HepG2 (cell line): ENCODE data around the gene CNTN2. TPM values are rescaled to one million over a fixed set of nuclear protein-coding genes. Genes with fewer than 3 reads are reported as not detected.

Source experiments
- ATAC-seq: fragments of 200-7000 bp; cut with Tn5 transposase; 3 replicates; pipeline ENCODE4 v1.9.1; 2020; ENCODE audit warnings: mild to moderate bottlenecking, moderate library complexity
- BruUV-seq: library from RNA; stranded (reverse); fragments of 400-500 nt; replicated peaks from 2 replicates; lab custom pipeline; 2021; lab: Mats Ljungman, UMichigan
- CTCF ChIA-PET: fragments of 300-600 bp; formaldehyde crosslinking; extraction: SDS; loops from one replicate; lab custom pipeline; 2021; ENCODE audit warnings: low total read pairs, inconsistent platforms, low intra/inter-chr PET ratio; lab: Yijun Ruan, JAX
- POLR2A ChIA-PET: fragments of 350-600 bp; sonication (Branson Sonifier 250); formaldehyde crosslinking; loops from one replicate; lab custom pipeline; 2020; ENCODE audit warnings: antibody characterized with exemption, inconsistent platforms; lab: Yijun Ruan, JAX
- DNase-seq: peaks from one replicate; pipeline ENCODE4 v3.0.0-alpha.2; 2015; ENCODE audit warnings: low spot score
- FAIRE-seq: peaks from 3 replicates; lab custom pipeline; 2011; peaks lifted over from hg19 to GRCh38; lab: Jason Lieb, UNC
- H2AFZ ChIP-seq: one replicate; pipeline ENCODE4 v1.6.1; 2011; ENCODE audit warnings: low read length, inconsistent platforms
- H3K27ac ChIP-seq: fragments of 300-600 bp; 3 replicates; pipeline ENCODE4 v1.8.0; 2011; ENCODE audit warnings: mixed run types, mild to moderate bottlenecking, mixed read lengths, low read length, inconsistent platforms; ENCODE audit not compliant: insufficient read depth; ENCODE audit errors: extremely low read length
- H3K27me3 ChIP-seq, 2 experiments: fragments of 200-600 bp in 1 of 2; 2 replicates in 1 of 2; 3 replicates in 1 of 2; pipeline versions ENCODE4 v1.6.0 to v1.8.0; 2011; ENCODE audit warnings: low read length in 2 of 2, mild to moderate bottlenecking in 2 of 2, moderate library complexity in 2 of 2, inconsistent platforms in 1 of 2; ENCODE audit not compliant: insufficient read depth in 2 of 2, control insufficient read depth in 1 of 2
- H3K36me3 ChIP-seq, 2 experiments: fragments of 200-600 bp in 1 of 2; replicated peaks in 1 of 2; 2 replicates in 1 of 2; 3 replicates in 1 of 2; pipeline versions ENCODE4 v1.5.1 to v1.8.0; 2011; ENCODE audit warnings: low read length in 2 of 2, inconsistent platforms in 1 of 2; ENCODE audit not compliant: insufficient read depth in 2 of 2, control insufficient read depth in 1 of 2
- H3K4me1 ChIP-seq: 2 replicates; pipeline ENCODE4 v1.5.1; 2012; ENCODE audit warnings: low read length, inconsistent platforms; ENCODE audit not compliant: insufficient read depth
- H3K4me2 ChIP-seq: 2 replicates; pipeline ENCODE4 v1.6.0; 2011; ENCODE audit warnings: low read depth, low read length, inconsistent platforms
- H3K4me3 ChIP-seq, 3 experiments: fragments of 200-600 bp in 1 of 3; sonication (generic), shearing (Covaris generic) in 1 of 3; replicated peaks in 1 of 3; 2 replicates each; pipeline ENCODE4 v1.5.1; 2011 to 2016; ENCODE audit warnings: low read length in 3 of 3, inconsistent platforms in 2 of 3, low read depth in 2 of 3, mild to moderate bottlenecking in 2 of 3, control low read depth in 1 of 3, mixed read lengths in 1 of 3; ENCODE audit not compliant: insufficient read depth in 1 of 3
- H3K79me2 ChIP-seq: one replicate; pipeline ENCODE4 v1.6.1; 2011; ENCODE audit warnings: low read length, inconsistent platforms; ENCODE audit not compliant: insufficient read depth
- H3K9ac ChIP-seq: 2 replicates; pipeline ENCODE4 v1.6.0; 2011; ENCODE audit warnings: mild to moderate bottlenecking, low read depth, low read length, inconsistent platforms; ENCODE audit not compliant: insufficient read depth
- H3K9me3 ChIP-seq: 2 replicates; pipeline ENCODE4 v1.5.1; 2012; ENCODE audit warnings: mild to moderate bottlenecking, low read length
- H4K20me1 ChIP-seq: 2 replicates; pipeline ENCODE4 v1.6.0; 2011; ENCODE audit warnings: inconsistent platforms, mild to moderate bottlenecking, low read length, moderate library complexity; ENCODE audit not compliant: insufficient read depth
- ARNT2 ChIP-seq: sonication (generic); formaldehyde crosslinking; IDR thresholded peaks from 2 replicates; pipeline ENCODE4 v1.8.0; 2022; ENCODE audit warnings: mild to moderate bottlenecking, low read depth, missing genetic modification reagents, moderate library complexity
- E2F5 ChIP-seq: sonication (generic); formaldehyde crosslinking; conservative IDR thresholded peaks from 2 replicates; pipeline ENCODE4 v1.4.0; 2020; ENCODE audit warnings: missing genetic modification reagents
- GTF2F1 ChIP-seq: fragments of 150-350 bp; IDR thresholded peaks from 2 replicates; pipeline ENCODE4 v1.6.1; 2014; ENCODE audit warnings: low read length
- HDAC1 ChIP-seq: sonication (generic); formaldehyde crosslinking; IDR thresholded peaks from 2 replicates; pipeline ENCODE4 v1.5.1; 2020; ENCODE audit warnings: mild to moderate bottlenecking, missing genetic modification reagents
- IKZF4 ChIP-seq: sonication (generic); formaldehyde crosslinking; IDR thresholded peaks from 2 replicates; pipeline ENCODE4 v1.5.1; 2020; ENCODE audit warnings: borderline replicate concordance, mild to moderate bottlenecking, low read depth, missing genetic modification reagents; ENCODE audit errors: not compliant biosample characterization
- PHF20 ChIP-seq: sonication (generic); formaldehyde crosslinking; IDR thresholded peaks from 2 replicates; pipeline ENCODE4 v1.5.0; 2020; ENCODE audit warnings: mild to moderate bottlenecking, missing genetic modification reagents
- PRDM4 ChIP-seq: sonication (generic); formaldehyde crosslinking; IDR thresholded peaks from 2 replicates; pipeline ENCODE4 v1.9.0; 2021; ENCODE audit warnings: missing genetic modification reagents, borderline replicate concordance
- REXO4 ChIP-seq: sonication (generic); formaldehyde crosslinking; IDR thresholded peaks from 2 replicates; pipeline ENCODE4 v1.8.0; 2022; ENCODE audit warnings: missing genetic modification reagents, mild to moderate bottlenecking, borderline replicate concordance
- TBP ChIP-seq: sonication (generic); formaldehyde crosslinking; IDR thresholded peaks from 2 replicates; pipeline ENCODE4 v1.5.0; 2020; ENCODE audit warnings: missing genetic modification reagents
- TCF7L2 ChIP-seq: IDR thresholded peaks from 2 replicates; pipeline ENCODE4 v1.6.1; 2011; ENCODE audit warnings: mild to moderate bottlenecking, low read depth, low read length, moderate library complexity
- TSC22D2 ChIP-seq: sonication (generic); formaldehyde crosslinking; IDR thresholded peaks from 2 replicates; pipeline ENCODE4 v1.5.1; 2020; ENCODE audit warnings: missing genetic modification reagents, mild to moderate bottlenecking, borderline replicate concordance
- ZNF503 ChIP-seq: sonication (generic); formaldehyde crosslinking; IDR thresholded peaks from 2 replicates; pipeline ENCODE4 v1.4.0; 2020; ENCODE audit warnings: missing genetic modification reagents
- ZNF576 ChIP-seq: sonication (generic); formaldehyde crosslinking; IDR thresholded peaks from 2 replicates; pipeline ENCODE4 v1.4.0; 2020; ENCODE audit warnings: mild to moderate bottlenecking, missing genetic modification reagents
- WGBS: methylation state at CpG from one replicate; pipeline ENCODE4 v1.1.6; 2017; ENCODE audit warnings: low lambda C conversion rate; 5-methylcytosine and 5-hydroxymethylcytosine counted together
- in situ Hi-C: cut with HindIII; loops from 2 replicates; pipeline ENCODE4 v1.10.0; 2017; ENCODE audit warnings: low pct_unique_long_range_greater_than_20kb; ENCODE audit not compliant: extremely low pct_ligation_motif_present
- intact Hi-C: fragments of 100-400 bp; cut with micrococcal nuclease; formaldehyde crosslinking; loops from one replicate; pipeline ENCODE4 v1.10.0; 2022; ENCODE audit not compliant: unreplicated experiment
- polyA plus RNA-seq, 8 experiments: library from polyadenylated mRNA; depleted of rRNA in 3 of 8; stranded (reverse) in 7 of 8; unstranded in 1 of 8; fragments of >200 nt; fragmentation: Illumina TruSeq in 4 of 8; extraction: Trizol in 4 of 8; gene quantifications; 2 replicates each; pipeline versions ENCODE4 v1.2.1 to v1.2.3, GENCODE V29; 2011 to 2016; ENCODE audit warnings: low read depth in 4 of 8, missing spikeins in 1 of 8, mixed read lengths in 1 of 8; ENCODE audit not compliant: insufficient read depth in 1 of 8
- total RNA-seq, 5 experiments: library from RNA; depleted of rRNA; stranded (reverse); fragments of >200 nt; fragmentation: Illumina TruSeq; extraction: Trizol; gene quantifications; 2 replicates each; pipeline ENCODE4 v1.2.3, GENCODE V29; 2016; ENCODE audit warnings: low read depth in 1 of 5
- TF ChIP-seq, protein P1 (sequence below): sonication (generic); formaldehyde crosslinking; IDR thresholded peaks from 2 replicates; pipeline ENCODE4 v1.4.0; 2020; ENCODE audit warnings: missing genetic modification reagents, mild to moderate bottlenecking, borderline replicate concordance

CNTN2 gene
- total and polyA plus RNA-seq, 2 of the 13 experiments (the other 11 are each of a cell fraction or from before 2014, with no cell fraction given): not detected

DNA sequence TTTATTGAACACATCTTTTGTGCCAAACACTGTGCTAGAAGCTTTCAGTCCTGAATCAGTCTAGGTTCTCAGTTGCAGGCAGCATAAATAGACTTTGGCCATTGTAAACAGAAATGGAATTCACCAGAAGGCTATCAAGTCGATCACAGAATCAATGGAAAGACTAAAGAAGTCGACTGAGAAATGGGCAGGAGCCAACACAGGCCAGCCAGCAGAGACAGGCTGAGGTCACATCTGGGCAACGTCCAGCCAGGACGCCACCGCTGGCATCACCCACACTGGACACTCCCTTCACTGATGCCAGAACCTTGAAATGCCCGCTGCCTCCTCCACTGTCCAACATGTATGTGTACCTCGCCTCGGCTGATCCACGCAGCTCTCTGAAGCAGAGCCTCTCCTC is 5.5 kb upstream of the CNTN2 start:
- no TSS peak for BruUV-seq
- no peak overlapping the region for H3K4me2 ChIP-seq
- H2AFZ ChIP-seq: no peak overlapping the region
- H3K27ac ChIP-seq: no peak overlapping the region
- 4% methylated on average over 2 of the region's 9 CpGs for WGBS
- intact Hi-C loops (no loop called here), in situ Hi-C loops (no loop called here)
- H3K36me3 ChIP-seq: no peaks in the 10 kb centered on the region
- H3K9ac ChIP-seq: no peak overlapping the region
- no peak for FAIRE-seq
- no peak overlapping the region for H3K4me3 ChIP-seq
- H3K27me3 ChIP-seq: peaks cover 1 to 14% of the 10 kb centered on the region in 2 experiments; a peak in 4 of 5 replicates
- H3K79me2 ChIP-seq: no peaks in the 10 kb centered on the region
- H4K20me1 ChIP-seq: no peaks in the 10 kb centered on the region
- POLR2A ChIA-PET: no interaction called here
- no peaks in the 10 kb centered on the region for H3K9me3 ChIP-seq
- 0 out of 2 replicates have a peak, but pooled peaks cover 11% of the 10 kb centered on the region for H3K4me1 ChIP-seq
- DNase-seq: no peak
- CTCF ChIA-PET: no interaction called here
- peak; percentile 35; the same call in 1 of the 3 replicates for ATAC-seq
- no peak for TF ChIP-seq TCF7L2
- TF ChIP-seq ARNT2 (CRISPR knock-in tag): no peak
- no peak for TF ChIP-seq IKZF4 (CRISPR knock-in tag)
- TF ChIP-seq HDAC1: no peak
- no peak for TF ChIP-seq PRDM4
- TF ChIP-seq, protein P1, sequence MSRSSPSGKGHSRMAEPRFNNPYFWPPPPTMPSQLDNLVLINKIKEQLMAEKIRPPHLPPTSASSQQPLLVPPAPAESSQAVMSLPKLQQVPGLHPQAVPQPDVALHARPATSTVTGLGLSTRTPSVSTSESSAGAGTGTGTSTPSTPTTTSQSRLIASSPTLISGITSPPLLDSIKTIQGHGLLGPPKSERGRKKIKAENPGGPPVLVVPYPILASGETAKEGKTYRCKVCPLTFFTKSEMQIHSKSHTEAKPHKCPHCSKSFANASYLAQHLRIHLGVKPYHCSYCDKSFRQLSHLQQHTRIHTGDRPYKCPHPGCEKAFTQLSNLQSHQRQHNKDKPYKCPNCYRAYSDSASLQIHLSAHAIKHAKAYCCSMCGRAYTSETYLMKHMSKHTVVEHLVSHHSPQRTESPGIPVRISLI (CRISPR knock-in tag): no peak
- no peak for TF ChIP-seq TBP
- TF ChIP-seq E2F5: no peak
- no peak for TF ChIP-seq GTF2F1
- TF ChIP-seq ZNF576: no peak
- no peak for TF ChIP-seq TSC22D2 (CRISPR knock-in tag)
- TF ChIP-seq PHF20: no peak
- no peak for TF ChIP-seq REXO4 (CRISPR knock-in tag)
- TF ChIP-seq ZNF503 (CRISPR knock-in tag): no peak
